ENCODE data around the gene PHACTR3.

Gene PHACTR3

GRCh38 chr20:59777814-59778575 is 173.7 kb downstream of the PHACTR3 start:
- DNase-seq (ENCODE audit: low read depth), result no peak

GRCh38 chr20:59778615-59779200 is 174.4 kb downstream of the PHACTR3 start:
- no peak for DNase-seq (ENCODE audit: low read depth)

GRCh38 chr20:59779656-59780380 is 175.5 kb downstream of the PHACTR3 start:
- DNase-seq (ENCODE audit: low read depth), result no peak

- no peak for DNase-seq (ENCODE audit: low read depth)
Measured at GRCh38 chr20:59780494-59781185, 176.3 kb downstream of the PHACTR3 start.

GRCh38 chr20:59781226-59781625 is 176.9 kb downstream of the PHACTR3 start:
- no peak for DNase-seq (ENCODE audit: low read depth)

- DNase-seq (ENCODE audit: low read depth), result no peak
Measured at GRCh38 chr20:59782986-59783640, 178.8 kb downstream of the PHACTR3 start.

GRCh38 chr20:59783641-59784010 is 179.3 kb downstream of the PHACTR3 start:
- no peak for DNase-seq (ENCODE audit: low read depth)

GRCh38 chr20:59784365-59784764 is 180.0 kb downstream of the PHACTR3 start:
- DNase-seq (ENCODE audit: low read depth), result no peak

GRCh38 chr20:59784791-59785668 is 180.7 kb downstream of the PHACTR3 start:
- DNase-seq (ENCODE audit: low read depth), result no peak

- no peak for DNase-seq (ENCODE audit: low read depth)
Measured at GRCh38 chr20:59785669-59785959, 181.3 kb downstream of the PHACTR3 start.

GRCh38 chr20:59785986-59786795 is 181.9 kb downstream of the PHACTR3 start:
- no peak for DNase-seq (ENCODE audit: low read depth)

GRCh38 chr20:59786801-59787537 is 182.6 kb downstream of the PHACTR3 start:
- DNase-seq (ENCODE audit: low read depth), result no peak

- no peak for DNase-seq (ENCODE audit: low read depth)
Measured at GRCh38 chr20:59787538-59787890, 183.2 kb downstream of the PHACTR3 start.

- DNase-seq (ENCODE audit: low read depth), result no peak
Measured at GRCh38 chr20:59788196-59788735, 183.9 kb downstream of the PHACTR3 start.

GRCh38 chr20:59788811-59789397 is 184.6 kb downstream of the PHACTR3 start:
- DNase-seq (ENCODE audit: low read depth), result no peak

- DNase-seq (ENCODE audit: low read depth), result no peak
Measured at GRCh38 chr20:59789686-59790085, 185.3 kb downstream of the PHACTR3 start.

GRCh38 chr20:59790346-59790745 is 186.0 kb downstream of the PHACTR3 start:
- DNase-seq (ENCODE audit: low read depth), result no peak

GRCh38 chr20:59792300-59792699 is 188.0 kb downstream of the PHACTR3 start:
- no peak for DNase-seq (ENCODE audit: low read depth)

- no peak for DNase-seq (ENCODE audit: low read depth)
Measured at GRCh38 chr20:59794555-59794954, 190.2 kb downstream of the PHACTR3 start.

Data from GM04503 (cell line).